H1 (cell line): ENCODE measurements around the gene MTF2.

Experiments
- ATF3 ChIP-seq: IDR thresholded peaks from 2 replicates; pipeline ENCODE4 v1.6.1; 2011; ENCODE audit warnings: low read depth, mild to moderate bottlenecking, low read length; ENCODE audit not compliant: insufficient read depth
- BACH1 ChIP-seq: IDR thresholded peaks from 2 replicates; pipeline ENCODE4 v1.6.1; 2012; ENCODE audit warnings: low read length, improper control_type of control experiment
- CBX8 ChIP-seq: fragments of 300-800, 300-1000 bp; sonication (generic); IDR thresholded peaks from 2 replicates; pipeline ENCODE4 v1.7.1; 2016; ENCODE audit warnings: low read depth, low read length, borderline replicate concordance
- CEBPB ChIP-seq: IDR thresholded peaks from 2 replicates; pipeline ENCODE4 v1.6.1; 2012; ENCODE audit warnings: low read depth, low read length
- CHD1 ChIP-seq: IDR thresholded peaks from 2 replicates; pipeline ENCODE4 v1.6.1; 2012; ENCODE audit warnings: low read depth, low read length, improper control_type of control experiment
- CTCF ChIP-seq, 3 experiments: IDR thresholded peaks; 1 replicate in 2 of 3; 2 replicates in 1 of 3; pipeline versions ENCODE4 v1.5.1 to v1.6.1; 2011; ENCODE audit warnings: low read length in 3 of 3, mild to moderate bottlenecking in 3 of 3, inconsistent platforms in 2 of 3, low read depth in 1 of 3, moderate library complexity in 1 of 3; ENCODE audit not compliant: insufficient read depth in 1 of 3; ENCODE audit errors: control extremely low read depth in 1 of 3
- GABPA ChIP-seq: IDR thresholded peaks from 2 replicates; pipeline ENCODE4 v1.6.1; 2011; ENCODE audit warnings: mild to moderate bottlenecking, low read length, moderate library complexity, borderline replicate concordance; ENCODE audit not compliant: insufficient read depth
- PHF8 ChIP-seq: fragments of 200-600 bp; sonication (generic); conservative IDR thresholded peaks from 2 replicates; pipeline ENCODE4 v1.7.1; 2012; ENCODE audit warnings: low read depth, mild to moderate bottlenecking, inconsistent platforms, low read length, moderate library complexity
- POLR2A ChIP-seq, 2 experiments: IDR thresholded peaks; 1 replicate in 1 of 2; 2 replicates in 1 of 2; pipeline ENCODE4 v1.6.1; 2011; ENCODE audit warnings: low read depth in 2 of 2, low read length in 2 of 2, mild to moderate bottlenecking in 2 of 2; ENCODE audit errors: control extremely low read depth in 1 of 2
- POLR2AphosphoS5 ChIP-seq: IDR thresholded peaks from 2 replicates; pipeline ENCODE4 v1.6.1; 2011; ENCODE audit warnings: low read depth, low read length
- RAD21 ChIP-seq, 2 experiments: IDR thresholded peaks in 1 of 2; conservative IDR thresholded peaks in 1 of 2; 2 replicates each; pipeline ENCODE4 v1.6.1; 2011; ENCODE audit warnings: low read depth in 2 of 2, low read length in 2 of 2, improper control_type of control experiment in 1 of 2, inconsistent platforms in 1 of 2, mild to moderate bottlenecking in 1 of 2, moderate library complexity in 1 of 2
- RBBP5 ChIP-seq: IDR thresholded peaks from 2 replicates; pipeline ENCODE4 v1.7.1; 2012; ENCODE audit warnings: low read depth, mild to moderate bottlenecking, inconsistent platforms, low read length, moderate library complexity, borderline replicate concordance
- RXRA ChIP-seq: IDR thresholded peaks from 2 replicates; pipeline ENCODE4 v1.6.1; 2011; ENCODE audit warnings: low read depth, mild to moderate bottlenecking, low read length, moderate library complexity; ENCODE audit not compliant: insufficient read depth
- ZNF274 ChIP-seq: IDR thresholded peaks from 2 replicates; pipeline ENCODE4 v1.7.0; 2012; ENCODE audit warnings: low read length, borderline replicate concordance; ENCODE audit errors: extremely low read depth

- TF ChIP-seq CTCF (IDR thresholded peaks at IDR 0.05; ENCODE audit: control extremely low read depth in 1 of 3, insufficient read depth in 1 of 3, low read depth in 1 of 3, low read length in 3 of 3) (no peak), GABPA (no peak), CHD1 (no peak), RAD21 (IDR thresholded peaks at IDR 0.05 in 1 of 2, conservative IDR thresholded peaks at IDR 0.05 in 1 of 2; ENCODE audit: low read depth in 2 of 2, low read length in 2 of 2) (no peak), POLR2A (IDR thresholded peaks at IDR 0.05; ENCODE audit: control extremely low read depth in 1 of 2, low read depth in 2 of 2, low read length in 2 of 2) (no peak), PHF8 (no peak), BACH1 (no peak), POLR2AphosphoS5 (no peak), CBX8 (no peak), CEBPB (no peak), ATF3 (no peak), RXRA (no peak), RBBP5 (no peak), ZNF274 (no peak)
Measured at GRCh38 chr1:93167006-93167405, 87.9 kb downstream of the MTF2 start.
